HEK293T (cell line): ENCODE results near the gene SPI1.

Experiments
- CTCF ChIA-PET: fragments of 350-600 bp; formaldehyde crosslinking; extraction: SDS; loops from one replicate; lab custom pipeline; 2021; ENCODE audit warnings: antibody characterized with exemption, inconsistent platforms; lab: Yijun Ruan, JAX
- POLR2A ChIA-PET: fragments of 350-600 bp; formaldehyde crosslinking; extraction: SDS; loops from one replicate; lab custom pipeline; 2020; ENCODE audit warnings: antibody characterized with exemption, inconsistent platforms; lab: Yijun Ruan, JAX
- DNase-seq: peaks from one replicate; pipeline ENCODE4 v3.0.0; 2012; ENCODE audit warnings: mixed read lengths; ENCODE audit errors: extremely low spot score
- ARNT ChIP-seq: fragments of 450-650 bp; IDR thresholded peaks from 2 replicates; pipeline ENCODE4 v1.6.1; 2017; ENCODE audit warnings: mild to moderate bottlenecking
- BHLHE40 ChIP-seq: fragments of 450-650 bp; IDR thresholded peaks from 2 replicates; pipeline ENCODE4 v1.6.1; 2016; ENCODE audit warnings: mild to moderate bottlenecking, moderate library complexity, borderline replicate concordance
- CTBP1 ChIP-seq: fragments of 450-650 bp; IDR thresholded peaks from 2 replicates; pipeline ENCODE4 v1.6.1; 2016; ENCODE audit warnings: borderline replicate concordance
- ELF4 ChIP-seq: fragments of 450-650 bp; IDR thresholded peaks from 2 replicates; pipeline ENCODE4 v1.6.1; 2017; ENCODE audit warnings: antibody characterized with exemption
- FOXA1 ChIP-seq: fragments of 450-650 bp; IDR thresholded peaks from 2 replicates; pipeline ENCODE4 v1.6.1; 2016; ENCODE audit warnings: mild to moderate bottlenecking
- FOXK2 ChIP-seq: fragments of 450-650 bp; IDR thresholded peaks from 2 replicates; pipeline ENCODE4 v1.6.1; 2016; ENCODE audit warnings: mild to moderate bottlenecking
- FOXM1 ChIP-seq: fragments of 450-650 bp; IDR thresholded peaks from 2 replicates; pipeline ENCODE4 v1.6.1; 2017; ENCODE audit warnings: mild to moderate bottlenecking, borderline replicate concordance
- HDGF ChIP-seq: fragments of 450-650 bp; IDR thresholded peaks from 2 replicates; pipeline ENCODE4 v1.6.1; 2017; ENCODE audit warnings: antibody characterized with exemption, borderline replicate concordance
- L3MBTL2 ChIP-seq: fragments of 450-650 bp; conservative IDR thresholded peaks from 2 replicates; pipeline ENCODE4 v1.6.1; 2016; ENCODE audit warnings: mild to moderate bottlenecking
- LEF1 ChIP-seq: fragments of 450-650 bp; IDR thresholded peaks from 2 replicates; pipeline ENCODE4 v1.6.1; 2017; ENCODE audit warnings: mild to moderate bottlenecking, borderline replicate concordance
- NFRKB ChIP-seq: fragments of 450-650 bp; IDR thresholded peaks from 2 replicates; pipeline ENCODE4 v1.6.1; 2016; ENCODE audit warnings: mild to moderate bottlenecking, moderate library complexity
- SP1 ChIP-seq: fragments of 450-650 bp; IDR thresholded peaks from 2 replicates; pipeline ENCODE4 v1.6.1; 2017
- SUZ12 ChIP-seq: fragments of 450-650 bp; IDR thresholded peaks from 2 replicates; pipeline ENCODE4 v1.6.1; 2016; ENCODE audit warnings: mild to moderate bottlenecking
- TARDBP ChIP-seq: fragments of 450-650 bp; IDR thresholded peaks from 2 replicates; pipeline ENCODE4 v1.6.1; 2016
- ZNF384 ChIP-seq: fragments of 450-650 bp; IDR thresholded peaks from 2 replicates; pipeline ENCODE4 v1.6.1; 2016
- TF ChIP-seq, protein P1 (sequence below): fragments of 450-650 bp; IDR thresholded peaks from 2 replicates; pipeline ENCODE4 v1.6.1; 2016

The SPI1 gene

GRCh38 chr11:47411884-47412746 lies 33.8 kb upstream of the SPI1 start:
- peak; percentile 64 for DNase-seq
- POLR2A ChIA-PET: interaction anchor here (10.0 kb wide), 1 partner anchor 13 kb away, joined by 72 read pairs; the partner anchor contains the start of gene PSMC3
- CTCF ChIA-PET: interaction anchor here (0.6 to 1.6 kb wide), 15 partner anchors 9 to 142 kb away, joined by 3 to 9 read pairs (median 3); partner anchors contain the start of gene PSMC3
- TF ChIP-seq FOXK2 (no peak), ZNF384 (no peak), HDGF (no peak), NFRKB (no peak), SUZ12 (no peak), TARDBP (no peak), SP1 (no peak), ARNT (no peak), BHLHE40 (no peak), L3MBTL2 (no peak), FOXM1 (no peak), CTBP1 (no peak), ELF4 (no peak), FOXA1 (no peak), LEF1 (no peak)
- TF ChIP-seq, protein P1, sequence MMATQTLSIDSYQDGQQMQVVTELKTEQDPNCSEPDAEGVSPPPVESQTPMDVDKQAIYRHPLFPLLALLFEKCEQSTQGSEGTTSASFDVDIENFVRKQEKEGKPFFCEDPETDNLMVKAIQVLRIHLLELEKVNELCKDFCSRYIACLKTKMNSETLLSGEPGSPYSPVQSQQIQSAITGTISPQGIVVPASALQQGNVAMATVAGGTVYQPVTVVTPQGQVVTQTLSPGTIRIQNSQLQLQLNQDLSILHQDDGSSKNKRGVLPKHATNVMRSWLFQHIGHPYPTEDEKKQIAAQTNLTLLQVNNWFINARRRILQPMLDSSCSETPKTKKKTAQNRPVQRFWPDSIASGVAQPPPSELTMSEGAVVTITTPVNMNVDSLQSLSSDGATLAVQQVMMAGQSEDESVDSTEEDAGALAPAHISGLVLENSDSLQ: no peak

- no peak for DNase-seq
- CTCF ChIA-PET: interaction anchor here (0.7 to 1.8 kb wide), 5 partner anchors 13 to 56 kb away, joined by 3 to 7 read pairs (median 3); no protein-coding TSS in a partner anchor
- POLR2A ChIA-PET: interaction anchor here (0.6 to 10.0 kb wide), 3 partner anchors 10 to 593 kb away, joined by 3 to 72 read pairs (median 4); partner anchors contain the start of gene PSMC3
- no peak for TF ChIP-seq ZNF384
- TF ChIP-seq SUZ12: no peak
Measured at GRCh38 chr11:47410370-47411264, 32.3 kb upstream of the SPI1 start.

DNA sequence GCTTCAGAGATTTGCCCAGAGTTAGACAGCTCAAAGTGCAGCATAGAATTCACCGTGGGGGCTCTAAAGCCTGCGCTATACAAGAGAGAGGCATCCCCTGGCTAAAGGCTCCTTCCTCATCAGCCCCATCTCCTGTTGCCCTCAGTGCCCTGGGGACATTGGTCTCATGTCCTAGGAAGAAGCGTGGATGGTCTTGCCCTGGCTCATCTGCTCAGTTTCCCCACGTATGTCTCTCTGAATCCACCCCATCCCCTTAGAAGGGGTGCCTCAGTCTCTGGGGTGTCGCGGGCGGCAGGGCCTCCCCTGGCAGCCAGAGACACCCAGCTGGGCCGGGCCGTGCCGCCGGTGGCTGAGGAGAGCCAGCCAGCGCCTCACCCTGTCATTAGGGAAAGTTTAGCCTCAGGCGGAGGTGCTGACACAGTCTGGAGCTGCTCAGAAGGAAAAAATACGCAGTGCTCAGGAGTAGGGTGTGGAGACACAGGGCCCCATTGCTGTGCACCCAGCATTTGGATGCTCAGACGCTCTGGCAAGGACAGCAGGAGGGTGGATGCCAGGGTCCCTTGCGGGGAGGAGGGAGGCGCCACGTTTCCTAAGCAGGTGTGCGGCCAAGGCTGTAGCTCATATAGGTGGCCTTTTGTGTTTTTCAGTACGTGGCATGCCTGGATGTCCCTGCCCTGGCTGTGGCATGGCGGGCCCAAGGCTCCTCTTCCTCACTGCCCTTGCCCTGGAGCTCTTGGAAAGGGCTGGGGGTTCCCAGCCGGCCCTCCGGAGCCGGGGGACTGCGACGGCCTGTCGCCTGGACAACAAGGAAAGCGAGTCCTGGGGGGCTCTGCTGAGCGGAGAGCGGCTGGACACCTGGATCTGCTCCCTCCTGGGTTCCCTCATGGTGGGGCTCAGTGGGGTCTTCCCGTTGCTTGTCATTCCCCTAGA lies 31.4 kb upstream of the SPI1 start:
- TF ChIP-seq BHLHE40: no peak
- no peak for TF ChIP-seq SUZ12
- TF ChIP-seq FOXK2: no peak
- no peak for TF ChIP-seq CTBP1
- no peak for TF ChIP-seq L3MBTL2
- TF ChIP-seq ELF4: no peak
- POLR2A ChIA-PET: interaction anchor here (0.6 to 10.0 kb wide), 5 partner anchors 10 to 594 kb away, joined by 3 to 72 read pairs (median 4); partner anchors contain the start of gene PSMC3
- CTCF ChIA-PET: interaction anchor here (1.3 to 1.8 kb wide), 3 partner anchors 35 to 55 kb away, joined by 3 to 7 read pairs (median 4); no protein-coding TSS in a partner anchor
- DNase-seq: no peak

DNA sequence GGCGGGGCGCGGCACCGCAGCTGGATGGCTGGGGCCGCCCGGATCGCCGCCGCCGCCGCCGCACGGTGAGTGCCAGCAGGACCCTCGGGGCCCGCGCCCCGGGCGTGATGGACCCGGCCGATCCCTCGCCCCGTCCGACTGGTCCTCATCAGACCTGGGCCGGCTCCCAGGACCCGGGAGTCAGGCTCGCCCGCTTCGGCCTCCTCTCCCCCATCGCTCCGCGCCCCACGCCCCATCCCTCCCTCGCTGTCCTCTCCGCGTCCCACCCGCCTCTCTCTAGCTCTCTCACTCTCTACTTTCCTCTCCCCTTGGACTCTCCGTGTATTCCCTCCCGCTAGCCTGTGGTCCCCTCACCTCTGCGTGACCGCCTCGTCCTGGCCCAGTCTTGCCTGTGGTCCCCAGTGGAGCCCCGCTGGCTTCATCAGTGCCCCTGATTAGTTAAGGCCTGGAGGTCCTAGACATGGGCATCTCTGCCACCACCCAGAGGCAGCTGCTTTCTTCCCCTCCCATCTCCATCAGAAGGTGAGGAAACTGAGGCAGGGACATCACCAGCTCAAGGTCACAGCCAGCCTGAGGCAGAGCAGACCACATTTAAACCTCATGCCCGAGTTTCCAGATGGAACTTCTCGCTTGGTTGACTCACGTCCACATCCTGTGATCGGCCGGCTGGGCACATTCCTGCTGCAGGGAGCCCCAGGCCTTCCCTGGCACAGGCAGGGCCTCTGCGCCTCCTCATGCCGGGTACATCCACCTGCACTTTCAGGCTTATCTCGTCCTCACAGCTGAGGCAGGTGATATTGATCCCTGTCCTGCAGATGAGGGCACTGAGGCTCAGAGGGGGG lies 30.5 kb upstream of the SPI1 start:
- CTCF ChIA-PET: interaction anchor here (1.3 kb wide), 1 partner anchor 34 kb away, joined by 4 read pairs; no protein-coding TSS in a partner anchor
- TF ChIP-seq SUZ12: no peak
- no peak for TF ChIP-seq TARDBP
- TF ChIP-seq HDGF: no peak
- no peak for TF ChIP-seq ARNT
- TF ChIP-seq, protein P1: no peak
- no peak for TF ChIP-seq LEF1
- no peak for TF ChIP-seq L3MBTL2
- no peak for TF ChIP-seq ELF4
- no peak for TF ChIP-seq ZNF384
- TF ChIP-seq FOXK2: no peak
- no peak for TF ChIP-seq NFRKB
- no peak for DNase-seq
- POLR2A ChIA-PET: interaction anchor here (1.0 to 10.0 kb wide), 4 partner anchors 9 to 35 kb away, joined by 6 to 72 read pairs (median 10); partner anchors contain the start of gene PSMC3
